ENCODE data around the gene AVPR2. TPM values are rescaled to one million over a fixed set of nuclear protein-coding genes. Genes with fewer than 3 reads are reported as not detected.

AVPR2 gene
- 2.0 TPM for polyA plus RNA-seq (ENCODE audit: insufficient read length)
- long read RNA-seq, donor 1, result 0 reads
- long read RNA-seq, donor 2, result 0 reads
- long read RNA-seq, donor 3, partial matches to known transcripts, result 0 of 1 reads
- long read RNA-seq, donor 3, other reads (novel, unspliced or antisense), result 0 of 1 reads
- long read RNA-seq, donor 4, result 0 reads
- long read RNA-seq, donor 5, partial matches to known transcripts, result 0 of 6 reads
- long read RNA-seq, donor 5, other reads (novel, unspliced or antisense), result 5 of 6 reads
- long read RNA-seq, donor 6, result 0 reads
- long read RNA-seq, donor 7, partial matches to known transcripts, result 0 of 2 reads
- long read RNA-seq, donor 7, other reads (novel, unspliced or antisense), result 0 of 2 reads
- long read RNA-seq, donor 8, result 0 reads

DNA sequence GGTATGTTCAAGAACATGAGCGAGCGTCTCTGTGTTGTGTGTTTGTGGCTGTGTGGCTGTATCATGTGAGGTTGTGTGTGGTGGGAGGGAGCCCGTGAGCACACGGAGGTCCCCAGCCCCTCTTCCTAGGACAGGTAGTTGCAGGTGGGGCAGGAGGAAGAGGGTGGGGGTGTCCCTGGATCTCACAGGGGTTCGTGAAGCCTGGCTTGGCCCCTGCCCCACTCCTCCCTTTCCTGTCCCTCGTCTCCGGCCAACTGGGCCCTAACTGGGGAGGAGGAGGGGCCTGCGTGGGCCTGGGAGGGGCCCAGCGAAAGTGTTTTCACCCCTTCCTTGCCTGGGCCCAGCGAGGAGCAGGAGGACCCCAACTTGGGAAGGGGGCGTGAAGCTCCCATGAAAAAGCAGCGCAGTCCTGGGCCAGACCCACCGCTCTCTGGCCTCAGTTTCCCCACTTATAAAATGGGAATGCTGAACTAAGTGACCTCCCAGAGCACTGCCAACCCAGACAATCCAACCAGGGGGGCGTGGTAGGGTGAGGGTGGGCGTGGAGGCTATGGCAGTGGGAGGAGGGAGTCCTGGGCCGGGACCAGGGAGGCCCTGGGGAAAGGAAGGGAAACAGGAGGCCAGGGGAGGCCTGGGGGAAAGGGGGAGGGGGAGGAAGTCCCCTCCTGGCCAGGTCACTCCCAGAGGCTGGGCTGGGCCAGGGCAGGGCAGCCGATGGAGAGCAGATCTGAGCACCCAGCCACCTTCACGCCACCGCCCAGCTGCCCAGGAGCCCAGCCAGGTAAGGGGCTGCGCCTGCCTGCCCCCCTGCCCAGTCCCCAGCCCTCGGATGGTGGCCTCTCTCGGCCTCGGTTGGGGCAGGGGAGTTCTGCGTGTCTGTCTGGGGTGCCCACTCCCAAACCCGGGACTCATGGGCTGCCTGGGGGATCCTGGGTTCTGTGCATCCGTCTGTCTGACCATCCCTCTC is at the start of gene AVPR2:
TSS of gene AVPR2 (plus strand) at position 683 of the 967 bp plus-strand sequence. CDS start 473 bp downstream, outside the sequence.
- no peak for DNase-seq

GRCh38 chrX:153854702-153855101 is 49.8 kb upstream of the AVPR2 start:
- no peak for DNase-seq

GRCh38 chrX:153857348-153857903 is 47.0 kb upstream of the AVPR2 start:
- no peak for DNase-seq

GRCh38 chrX:153861151-153861550 is 43.3 kb upstream of the AVPR2 start:
- DNase-seq, result no peak

DNA sequence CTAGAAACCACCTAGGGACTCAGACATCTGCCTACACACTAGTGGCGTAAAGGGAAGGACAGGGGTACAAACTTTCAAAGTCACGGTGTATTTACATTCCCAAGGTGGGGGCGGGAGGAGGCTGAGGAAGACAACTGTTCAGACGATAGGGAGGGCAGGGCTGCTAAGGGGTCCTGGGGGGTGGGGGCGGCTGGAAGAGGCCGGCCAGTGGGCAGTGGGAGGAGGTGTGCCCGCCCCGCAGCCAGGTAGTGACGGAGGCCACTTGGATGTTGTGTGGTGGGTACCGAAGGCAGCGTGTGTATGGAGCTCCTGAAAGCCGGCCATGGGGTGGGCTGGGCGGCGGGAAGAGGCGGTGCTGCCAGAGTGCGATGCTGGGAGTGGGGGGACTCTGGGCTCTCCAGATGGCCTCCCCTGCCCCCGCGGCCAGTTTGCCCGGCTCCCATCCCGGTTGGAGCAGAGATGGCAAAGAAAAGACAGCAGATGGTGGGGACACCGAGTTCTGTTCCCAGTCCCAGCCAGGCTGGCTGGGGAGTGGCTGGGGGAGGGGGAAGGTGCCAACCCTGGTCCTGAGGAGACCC is 42.7 kb upstream of the AVPR2 start:
- DNase-seq, result no peak

GRCh38 chrX:153862369-153863250 is 41.9 kb upstream of the AVPR2 start:
- DNase-seq, result no peak

GRCh38 chrX:153863251-153863991 is 41.1 kb upstream of the AVPR2 start:
- DNase-seq, result no peak

DNA sequence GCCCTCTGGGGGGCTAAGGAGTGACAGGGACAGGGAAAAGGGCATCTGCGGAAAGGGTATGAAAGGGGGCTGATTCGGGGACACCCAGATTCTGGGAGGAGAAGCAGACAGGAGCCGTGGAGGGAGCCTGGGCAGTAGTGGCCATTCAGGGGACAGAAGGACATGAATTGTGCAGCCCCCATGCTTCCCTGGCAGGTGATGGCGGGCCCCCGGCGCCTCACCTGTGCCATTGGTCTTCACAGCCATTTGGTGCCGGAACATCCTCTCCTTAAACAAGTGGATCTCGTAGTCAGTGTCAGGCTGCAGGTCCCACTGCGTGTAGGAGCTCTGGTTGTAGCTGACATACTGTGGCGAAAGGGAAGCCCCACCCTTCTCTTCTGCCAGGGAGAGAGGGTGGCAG is 40.4 kb upstream of the AVPR2 start:
- DNase-seq, result no peak

DNA sequence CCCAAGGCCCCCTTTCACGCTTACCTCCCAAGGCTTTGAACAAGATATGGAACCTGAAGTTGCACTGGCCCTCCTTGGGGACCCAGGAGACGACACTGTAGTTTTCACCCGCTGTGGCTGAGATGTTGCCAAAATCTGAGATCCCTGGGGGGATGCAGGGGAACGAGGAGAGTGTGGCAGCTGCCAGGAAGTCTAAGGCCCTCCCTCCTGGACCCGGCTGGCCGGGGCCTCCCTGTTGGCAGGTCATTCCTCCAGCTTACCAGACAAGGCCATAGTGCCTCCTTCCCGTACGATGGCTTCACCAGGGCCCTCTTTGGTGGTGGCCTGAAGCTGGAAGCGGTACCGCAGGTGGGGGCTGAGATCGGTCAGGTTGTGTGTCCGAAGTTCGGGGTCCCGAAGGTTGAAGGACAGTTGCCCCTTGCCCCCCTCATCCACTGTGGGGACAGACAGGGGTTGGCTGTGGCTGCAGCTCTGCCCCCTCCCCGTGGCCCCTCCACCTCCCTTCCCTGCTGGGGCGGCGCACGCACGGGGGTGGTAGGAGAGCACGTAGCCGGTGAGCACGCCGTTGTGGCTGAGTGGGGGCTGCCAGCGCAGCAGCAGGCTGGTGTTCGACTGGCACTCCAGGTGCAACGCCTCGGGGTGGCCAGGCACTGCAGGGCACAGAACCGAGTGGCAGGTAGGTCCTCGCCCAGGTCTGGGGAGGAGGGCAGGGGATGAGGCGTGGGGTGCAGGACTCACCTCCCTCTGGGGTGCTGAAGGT is 39.7 kb upstream of the AVPR2 start:
- no peak for DNase-seq

DNA sequence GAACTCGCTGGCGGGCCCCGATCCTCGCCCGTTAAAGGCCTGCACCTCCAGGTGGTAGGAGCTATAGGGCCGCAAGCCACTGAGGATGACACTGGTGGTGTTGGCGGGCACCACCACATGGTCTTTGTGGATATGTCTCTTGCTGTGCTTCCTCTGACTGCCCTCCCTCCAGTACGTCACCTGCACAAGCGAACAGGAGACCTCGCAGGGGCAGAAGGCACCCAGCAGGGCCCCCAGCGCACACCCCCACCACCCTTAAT is 39.2 kb upstream of the AVPR2 start:
- no peak for DNase-seq

- DNase-seq, result no peak
Observed at GRCh38 chrX:153865685-153866084, 38.8 kb upstream of the AVPR2 start.

DNA sequence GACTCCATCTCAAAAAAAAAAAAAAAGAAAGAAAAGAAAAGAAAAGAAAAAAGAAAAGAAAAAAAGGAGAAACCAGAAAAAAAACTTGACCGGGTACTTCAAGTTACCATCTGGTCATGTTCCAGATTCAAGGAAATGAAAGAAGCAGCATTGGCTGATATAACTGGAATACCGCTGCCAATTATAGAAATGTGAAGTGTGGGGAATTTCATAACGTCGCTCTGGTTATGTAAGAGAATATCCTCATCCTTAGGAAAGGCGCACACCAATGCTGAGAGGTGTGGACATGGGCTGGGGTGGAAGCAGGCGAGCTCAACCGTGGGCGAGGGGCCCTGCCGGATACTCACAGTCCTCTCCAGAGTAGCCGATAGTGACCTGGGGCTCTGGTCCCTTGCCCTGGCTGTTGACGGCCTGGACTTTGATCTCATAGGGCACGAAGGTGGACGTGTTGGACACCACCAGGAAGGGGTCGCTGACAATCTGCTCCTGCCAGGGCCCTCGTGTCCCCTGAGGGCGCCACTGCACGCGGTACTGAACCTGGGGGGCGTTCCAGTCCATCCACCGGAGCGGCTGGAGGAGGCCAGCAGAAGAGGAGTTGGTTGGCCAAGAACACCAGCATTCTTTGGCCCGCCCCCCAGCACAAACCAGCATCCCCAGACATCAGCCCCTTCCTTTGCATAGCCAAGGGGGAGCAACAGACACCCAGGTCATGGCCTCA is 38.0 kb upstream of the AVPR2 start:
- no peak for DNase-seq

GRCh38 chrX:153867139-153867538 is 37.3 kb upstream of the AVPR2 start:
- no peak for DNase-seq

DNA sequence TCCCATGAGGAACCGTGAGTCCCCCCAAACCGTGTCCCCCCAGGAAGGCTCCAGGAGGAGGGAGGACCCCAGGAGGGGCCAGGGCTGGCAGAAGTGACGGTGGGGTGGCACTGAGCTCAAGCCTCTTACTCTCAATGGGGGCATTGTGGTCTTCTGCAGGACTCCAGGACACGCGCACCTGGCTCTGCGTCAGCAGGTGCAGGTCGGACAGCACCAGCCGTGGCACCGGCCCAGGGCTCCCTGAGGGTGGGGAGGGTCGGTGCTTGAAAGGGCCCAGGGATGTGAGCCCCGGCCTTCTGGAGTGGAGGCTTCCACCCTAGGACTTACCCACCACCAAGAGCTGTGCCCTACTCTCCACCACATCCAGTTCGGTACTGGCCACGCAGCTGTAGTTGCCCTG is 36.8 kb upstream of the AVPR2 start:
- no peak for DNase-seq

DNA sequence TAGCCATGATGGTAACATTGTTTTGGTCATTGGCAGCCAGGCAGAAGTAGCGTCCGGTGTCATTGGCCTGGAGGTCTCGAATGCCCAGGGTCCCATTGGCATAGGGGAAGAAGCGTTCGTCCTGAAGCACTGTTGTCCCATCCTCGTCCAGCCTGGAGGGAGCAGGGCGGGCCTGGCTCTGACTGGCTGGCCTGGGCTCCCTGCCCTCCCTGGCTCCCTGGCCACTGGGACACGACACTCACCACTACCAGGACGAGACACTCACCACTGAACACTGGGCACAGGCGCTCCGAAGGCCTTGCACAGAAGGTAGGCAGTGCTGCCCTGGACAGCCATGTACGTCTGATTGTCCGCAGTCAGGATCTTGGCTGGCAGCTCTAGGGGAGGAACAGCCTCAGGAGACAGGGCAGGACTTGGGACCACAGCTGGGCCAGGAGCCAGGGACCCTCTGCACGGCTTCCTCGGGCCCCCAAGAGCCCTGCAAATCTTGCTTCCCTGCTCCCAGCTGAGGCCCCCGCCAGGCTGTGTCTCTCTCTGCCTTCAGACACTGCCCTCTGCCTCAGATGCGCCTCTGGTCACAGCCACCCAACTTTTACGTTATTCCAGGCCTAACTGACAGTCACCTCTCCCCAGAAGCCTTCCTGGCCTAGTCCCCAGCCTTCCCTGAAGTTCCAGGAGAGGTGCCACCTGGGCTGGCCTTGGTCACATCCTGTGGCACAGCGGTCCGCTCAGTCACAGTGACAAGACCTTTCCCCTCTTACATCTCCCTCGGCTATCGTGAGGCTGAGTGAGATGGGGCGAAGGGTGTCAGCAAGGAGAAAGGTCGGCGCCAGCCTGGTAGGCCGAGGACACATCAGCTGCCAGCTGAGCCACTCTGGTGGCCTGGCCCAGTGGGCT is 35.6 kb upstream of the AVPR2 start:
- no peak for DNase-seq

DNA sequence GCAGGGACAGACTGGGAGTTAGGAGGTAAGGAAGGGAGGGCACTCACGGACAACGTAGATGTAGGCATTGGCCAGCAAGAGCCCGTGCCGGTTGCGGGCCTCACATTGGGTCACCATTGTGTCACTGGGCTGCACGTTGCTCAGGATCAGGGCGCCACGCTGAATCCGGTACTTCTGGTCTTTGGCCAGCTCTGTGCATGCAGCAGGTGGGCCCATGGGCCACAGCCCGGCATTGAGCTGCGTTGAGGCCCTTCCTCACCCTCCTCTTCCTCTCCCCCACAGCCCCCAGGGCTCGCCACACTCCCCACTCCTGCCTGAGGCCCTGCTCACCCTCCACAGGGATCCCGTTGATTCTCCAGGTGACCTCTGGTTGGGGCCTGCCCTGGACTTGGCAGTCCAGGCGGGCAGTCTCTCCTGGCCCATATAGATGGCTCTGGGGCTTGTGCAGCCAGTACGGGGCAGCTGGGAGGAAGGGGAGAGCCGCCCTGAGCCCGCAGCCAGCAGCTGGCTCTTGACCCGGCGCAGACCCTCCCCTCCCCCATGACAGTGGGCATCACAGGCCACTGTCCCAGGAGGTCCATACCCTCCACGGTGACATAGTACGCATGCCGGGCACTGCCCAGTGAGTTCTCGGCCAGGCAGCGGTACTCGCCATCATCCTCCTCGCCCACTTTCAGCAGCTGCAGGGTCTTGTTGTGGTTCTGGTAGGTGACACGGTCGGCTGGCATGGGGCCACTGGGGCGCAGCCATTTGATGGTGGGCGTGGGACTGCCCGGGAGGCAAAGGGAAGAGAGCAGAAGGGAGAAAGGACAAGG is 34.8 kb upstream of the AVPR2 start:
- no peak for DNase-seq

DNA sequence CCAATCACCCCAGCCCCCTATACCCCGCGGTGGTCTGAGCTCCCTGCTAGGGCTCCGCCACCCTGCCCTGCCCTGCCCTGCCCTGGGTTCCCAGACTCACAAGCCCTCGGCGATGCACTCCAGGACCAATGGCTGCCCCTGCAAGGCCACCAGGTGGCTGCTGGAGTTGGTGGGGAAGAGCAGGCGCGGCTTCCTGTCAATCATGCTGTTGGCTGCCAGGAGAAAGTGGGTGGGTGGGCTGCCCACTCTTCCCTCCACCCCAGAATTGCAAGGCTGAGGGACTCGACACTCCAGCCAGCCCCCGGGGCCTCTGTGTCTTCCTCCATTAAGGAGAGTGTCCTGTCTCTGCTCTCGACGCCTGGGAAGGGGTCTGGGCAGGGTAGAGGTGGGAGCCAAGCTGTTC is 34.2 kb upstream of the AVPR2 start:
- no peak for DNase-seq

Measured in left kidney (tissue), 8 donors.